ENCODE data around the gene CA7. TPM values are rescaled to one million over a fixed set of nuclear protein-coding genes. Genes with fewer than 3 reads are reported as not detected.

Gene CA7
- total RNA-seq, 2 experiments from 2014 or later = not detected

DNA sequence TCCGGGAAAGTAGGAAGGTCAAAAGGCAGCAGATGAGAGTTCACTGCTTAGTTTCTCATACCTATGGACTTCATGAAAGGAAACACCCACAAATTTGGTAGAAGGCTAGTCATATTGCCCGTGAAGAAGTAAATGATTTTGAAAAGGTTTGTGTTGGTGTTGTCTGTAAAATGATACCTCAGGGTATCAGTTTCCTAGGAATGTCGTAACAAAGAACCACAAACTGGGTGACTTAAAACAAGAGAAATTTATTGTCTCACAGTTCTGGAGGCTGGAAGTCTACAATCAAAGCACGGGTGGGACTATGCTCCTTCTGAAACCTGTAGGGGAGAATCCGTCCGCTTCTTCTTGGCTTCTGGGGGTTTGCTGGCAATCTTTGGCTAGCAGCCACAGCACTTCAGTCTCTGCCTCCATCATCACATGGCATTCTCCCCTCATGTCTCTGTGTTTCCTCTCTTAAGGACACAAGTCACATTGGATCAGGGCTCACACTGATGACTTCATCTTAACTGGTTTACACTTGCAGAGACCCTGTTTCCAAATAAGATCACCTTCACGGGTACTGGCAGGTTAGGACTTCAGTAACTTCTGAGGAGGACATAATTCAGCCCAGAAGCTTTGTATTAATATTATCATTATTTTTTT, 11.4 kb upstream of the CA7 start:
- peaks cover 2% of the 10 kb centered on the region for H3K27me3 Mint-ChIP-seq
- CTCF ChIA-PET = interaction anchor here (2.9 kb wide), 1 partner anchor 40 kb away, joined by 20 read pairs; no protein-coding TSS in a partner anchor
- peaks cover 24% of the 10 kb centered on the region for H3K4me1 Mint-ChIP-seq
- no peak overlapping the region for H3K27ac Mint-ChIP-seq
- peaks cover 6% of the 10 kb centered on the region for H3K36me3 Mint-ChIP-seq (ENCODE audit: low read depth)
- DNase-seq = no peak
- POLR2A ChIA-PET = no interaction called here
- no peaks in the 10 kb centered on the region for H3K9me3 Mint-ChIP-seq
- H3K4me3 Mint-ChIP-seq = no peak overlapping the region

DNA sequence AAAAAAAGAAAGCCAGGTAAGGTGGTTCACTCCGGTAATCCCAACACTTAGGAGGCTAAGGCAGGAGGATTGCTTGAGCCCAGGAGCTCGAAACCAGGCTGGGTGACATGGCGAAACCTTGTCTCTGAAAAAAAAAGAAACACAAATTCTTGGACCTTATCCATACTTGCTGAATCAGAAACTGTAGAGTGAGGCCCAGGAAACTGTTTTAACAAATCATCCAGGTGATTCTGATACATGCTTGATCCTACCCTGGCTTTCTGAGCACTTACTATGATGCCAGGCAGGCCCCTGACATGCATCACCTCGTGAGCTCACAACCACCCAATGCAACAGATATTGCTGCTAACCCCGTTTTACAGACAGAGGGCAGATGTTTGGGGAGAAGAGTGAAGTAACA, 9.5 kb upstream of the CA7 start:
- ChIA-PET POLR2A (interaction anchor here (0.6 kb wide), 1 partner anchor 53 kb away, joined by 11 read pairs; no protein-coding TSS in a partner anchor), CTCF (interaction anchor here (0.8 to 1.9 kb wide), 5 partner anchors 12 to 72 kb away, joined by 3 to 6 read pairs (median 5); no protein-coding TSS in a partner anchor)
- Mint-ChIP-seq H3K27ac (no peak overlapping the region), H3K36me3 (ENCODE audit: low read depth) (no peaks in the 10 kb centered on the region), H3K4me1 (peaks cover 8% of the 10 kb centered on the region), H3K9me3 (no peaks in the 10 kb centered on the region), H3K27me3 (peaks cover 16% of the 10 kb centered on the region), H3K4me3 (no peak overlapping the region)
- DNase-seq = no peak

GRCh38 chr16:66840883-66841282, 3.3 kb upstream of the CA7 start:
- Mint-ChIP-seq H3K27me3 (peaks cover 56% of the 10 kb centered on the region), H3K36me3 (ENCODE audit: low read depth) (peaks cover 2% of the 10 kb centered on the region), H3K9me3 (no peaks in the 10 kb centered on the region), H3K27ac (no peak overlapping the region), H3K4me3 (no peak overlapping the region), H3K4me1 (peaks cover 11% of the 10 kb centered on the region)
- DNase-seq = no peak
- POLR2A ChIA-PET = no interaction called here
- CTCF ChIA-PET = interaction anchor here (5.1 kb wide), 1 partner anchor 10 kb away, joined by 36 read pairs; the partner anchor contains the start of gene NAE1

DNA sequence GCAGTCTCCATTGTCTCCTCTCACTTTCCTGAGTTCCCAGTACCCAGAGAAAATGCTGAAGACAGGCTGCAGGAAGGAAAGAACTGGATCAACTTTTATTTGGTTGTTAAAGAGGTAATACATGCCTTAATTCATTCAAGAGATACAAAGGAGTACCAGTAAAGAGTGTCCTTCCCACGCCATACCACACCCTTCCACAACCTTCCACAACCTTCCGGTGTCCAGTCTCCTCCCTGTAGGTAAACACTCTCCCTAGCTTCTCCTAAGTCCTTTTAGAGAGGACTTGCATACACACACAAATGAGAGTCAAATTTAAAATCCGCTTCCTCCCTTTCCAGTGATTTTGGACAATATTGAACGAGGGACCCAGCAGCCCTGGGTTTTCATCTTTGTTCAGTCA, 2.8 kb upstream of the CA7 start:
- H3K4me1 Mint-ChIP-seq = peaks cover 14% of the 10 kb centered on the region
- H3K4me3 Mint-ChIP-seq = no peak overlapping the region
- H3K27ac Mint-ChIP-seq = no peak overlapping the region
- H3K27me3 Mint-ChIP-seq = peaks cover 60% of the 10 kb centered on the region
- DNase-seq = no peak
- no peaks in the 10 kb centered on the region for H3K9me3 Mint-ChIP-seq
- ChIA-PET CTCF (interaction anchor here (5.1 kb wide), 1 partner anchor 10 kb away, joined by 36 read pairs; the partner anchor contains the start of gene NAE1), POLR2A (no interaction called here)
- H3K36me3 Mint-ChIP-seq (ENCODE audit: low read depth) = peaks cover 2% of the 10 kb centered on the region

GRCh38 chr16:66842765-66843164, 1.4 kb upstream of the CA7 start:
- Mint-ChIP-seq H3K27ac (no peak overlapping the region), H3K4me3 (no peak overlapping the region), H3K4me1 (peaks cover 21% of the 10 kb centered on the region), H3K36me3 (ENCODE audit: low read depth) (peaks cover 2% of the 10 kb centered on the region), H3K9me3 (no peaks in the 10 kb centered on the region), H3K27me3 (peaks cover 64% of the 10 kb centered on the region)
- ChIA-PET CTCF (interaction anchor here (1.2 to 5.1 kb wide), 4 partner anchors 8 to 25 kb away, joined by 3 to 36 read pairs (median 7); partner anchors contain the start of gene NAE1), POLR2A (no interaction called here)
- DNase-seq = no peak

DNA sequence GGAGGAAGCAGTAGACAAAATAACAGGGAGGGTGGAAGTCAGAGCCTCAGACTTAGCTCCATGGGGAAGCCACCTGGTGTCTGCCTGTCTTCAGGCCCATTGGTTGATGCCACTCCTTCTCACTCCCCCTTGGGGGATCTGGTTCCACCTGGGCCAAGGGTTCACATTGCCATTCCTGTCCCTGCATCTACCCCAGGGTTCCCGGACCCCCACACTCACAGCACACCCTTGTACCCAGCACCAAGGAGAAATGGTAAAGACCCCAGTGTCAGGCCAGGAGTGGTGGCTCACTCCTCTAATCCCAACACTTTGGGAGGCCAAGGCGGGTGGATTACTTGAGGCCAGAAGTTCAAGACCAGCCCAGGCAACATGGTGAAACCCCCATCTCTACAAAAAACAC, 1.0 kb upstream of the CA7 start:
- H3K27ac Mint-ChIP-seq = no peak overlapping the region
- ChIA-PET POLR2A (interaction anchor here (0.6 kb wide), 1 partner anchor 54 kb away, joined by 3 read pairs; no protein-coding TSS in a partner anchor), CTCF (interaction anchor here (1.2 to 5.1 kb wide), 4 partner anchors 8 to 25 kb away, joined by 3 to 36 read pairs (median 7); partner anchors contain the start of gene NAE1)
- H3K4me1 Mint-ChIP-seq = peaks cover 26% of the 10 kb centered on the region
- H3K4me3 Mint-ChIP-seq = no peak overlapping the region
- H3K9me3 Mint-ChIP-seq = no peaks in the 10 kb centered on the region
- H3K27me3 Mint-ChIP-seq = peaks cover 63% of the 10 kb centered on the region
- peaks cover 2% of the 10 kb centered on the region for H3K36me3 Mint-ChIP-seq (ENCODE audit: low read depth)
- DNase-seq = no peak

DNA sequence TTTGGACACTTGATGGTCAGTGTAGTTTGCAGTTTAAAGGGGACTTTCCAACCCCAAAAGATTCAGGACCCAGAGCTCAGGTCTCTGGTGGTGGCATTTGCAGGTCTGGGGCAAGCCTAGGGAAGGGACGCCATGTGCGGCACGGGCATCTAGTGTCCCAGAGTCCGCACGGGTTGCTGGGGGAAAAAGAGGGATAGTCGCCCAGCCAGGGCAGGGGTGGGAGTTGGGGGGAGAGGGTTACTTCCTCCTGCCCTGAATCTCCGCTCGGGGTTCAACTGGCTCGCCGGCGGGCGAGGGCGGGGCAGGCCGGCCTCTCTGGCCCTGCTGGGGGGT, 239 bp upstream of the CA7 start:
- no peak for DNase-seq
- peaks cover 56% of the 10 kb centered on the region for H3K27me3 Mint-ChIP-seq
- H3K4me3 Mint-ChIP-seq = peak overlapping the region; percentile 41
- peaks cover 2% of the 10 kb centered on the region for H3K36me3 Mint-ChIP-seq (ENCODE audit: low read depth)
- CTCF ChIA-PET = interaction anchor here (1.2 to 5.1 kb wide), 3 partner anchors 10 to 24 kb away, joined by 4 to 36 read pairs (median 10); partner anchors contain the start of gene NAE1
- H3K27ac Mint-ChIP-seq = no peak overlapping the region
- peaks cover 29% of the 10 kb centered on the region for H3K4me1 Mint-ChIP-seq
- POLR2A ChIA-PET = interaction anchor here (0.6 kb wide), 1 partner anchor 53 kb away, joined by 3 read pairs; no protein-coding TSS in a partner anchor
- no peaks in the 10 kb centered on the region for H3K9me3 Mint-ChIP-seq

- peak overlapping the region; percentile 5 for H3K4me3 Mint-ChIP-seq
Measured at GRCh38 chr16:66845080-66845410, 831 bp downstream of the CA7 start.

GRCh38 chr16:66845791-66846221, 1.6 kb downstream of the CA7 start:
- ChIA-PET POLR2A (no interaction called here), CTCF (interaction anchor here (0.8 to 5.1 kb wide), 5 partner anchors 9 to 27 kb away, joined by 3 to 36 read pairs (median 6); partner anchors contain the start of gene NAE1)
- Mint-ChIP-seq H3K9me3 (no peaks in the 10 kb centered on the region), H3K27me3 (peaks cover 45% of the 10 kb centered on the region), H3K27ac (no peak overlapping the region), H3K4me3 (no peak overlapping the region), H3K4me1 (peaks cover 29% of the 10 kb centered on the region), H3K36me3 (ENCODE audit: low read depth) (peaks cover 2% of the 10 kb centered on the region)
- no peak for DNase-seq

More at GRCh38 chr16:66845080-66845410, 831 bp downstream of the CA7 start:
- CTCF ChIA-PET = interaction anchor here (1.0 to 5.1 kb wide), 4 partner anchors 8 to 28 kb away, joined by 3 to 36 read pairs (median 6); partner anchors contain the start of gene NAE1
- Mint-ChIP-seq H3K36me3 (ENCODE audit: low read depth) (peaks cover 2% of the 10 kb centered on the region), H3K4me1 (peaks cover 29% of the 10 kb centered on the region), H3K27ac (no peak overlapping the region), H3K27me3 (peaks cover 47% of the 10 kb centered on the region), H3K9me3 (no peaks in the 10 kb centered on the region)
- POLR2A ChIA-PET = no interaction called here
- no peak for DNase-seq

DNA sequence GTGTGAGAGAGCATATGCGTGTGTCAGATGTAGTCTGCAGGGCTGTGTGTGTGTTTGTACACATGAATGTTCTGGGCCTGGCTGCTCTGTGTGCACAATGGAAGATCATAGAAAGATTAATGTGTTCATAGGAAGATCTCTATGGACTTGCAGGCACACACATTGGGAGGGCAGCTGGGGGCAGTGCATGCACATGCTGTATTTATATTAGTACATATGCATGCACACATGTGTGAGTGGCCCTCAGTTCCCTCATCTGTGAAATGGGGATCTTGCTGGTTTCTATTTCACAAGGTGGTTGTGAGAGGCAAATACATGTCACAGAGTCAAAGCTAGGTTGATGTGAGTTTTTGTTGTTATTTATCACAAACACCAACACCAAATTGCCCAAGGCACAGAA, 2.1 kb downstream of the CA7 start:
- CTCF ChIA-PET = interaction anchor here (0.8 to 4.8 kb wide), 6 partner anchors 9 to 95 kb away, joined by 3 to 36 read pairs (median 6); partner anchors contain the start of genes DYNC1LI2 and NAE1
- POLR2A ChIA-PET = no interaction called here
- DNase-seq = no peak
- Mint-ChIP-seq H3K9me3 (no peaks in the 10 kb centered on the region), H3K27me3 (peaks cover 42% of the 10 kb centered on the region), H3K4me3 (no peak overlapping the region), H3K36me3 (ENCODE audit: low read depth) (peaks cover 2% of the 10 kb centered on the region), H3K4me1 (peaks cover 29% of the 10 kb centered on the region), H3K27ac (no peak overlapping the region)

GRCh38 chr16:66846831-66847230, 2.6 kb downstream of the CA7 start:
- no peak for DNase-seq
- no peaks in the 10 kb centered on the region for H3K9me3 Mint-ChIP-seq
- H3K27me3 Mint-ChIP-seq = peaks cover 38% of the 10 kb centered on the region
- peaks cover 29% of the 10 kb centered on the region for H3K4me1 Mint-ChIP-seq
- CTCF ChIA-PET = interaction anchor here (0.8 to 4.8 kb wide), 6 partner anchors 10 to 95 kb away, joined by 3 to 36 read pairs (median 5); partner anchors contain the start of genes DYNC1LI2 and NAE1
- peaks cover 2% of the 10 kb centered on the region for H3K36me3 Mint-ChIP-seq (ENCODE audit: low read depth)
- no peak overlapping the region for H3K4me3 Mint-ChIP-seq
- H3K27ac Mint-ChIP-seq = no peak overlapping the region
- POLR2A ChIA-PET = no interaction called here

DNA sequence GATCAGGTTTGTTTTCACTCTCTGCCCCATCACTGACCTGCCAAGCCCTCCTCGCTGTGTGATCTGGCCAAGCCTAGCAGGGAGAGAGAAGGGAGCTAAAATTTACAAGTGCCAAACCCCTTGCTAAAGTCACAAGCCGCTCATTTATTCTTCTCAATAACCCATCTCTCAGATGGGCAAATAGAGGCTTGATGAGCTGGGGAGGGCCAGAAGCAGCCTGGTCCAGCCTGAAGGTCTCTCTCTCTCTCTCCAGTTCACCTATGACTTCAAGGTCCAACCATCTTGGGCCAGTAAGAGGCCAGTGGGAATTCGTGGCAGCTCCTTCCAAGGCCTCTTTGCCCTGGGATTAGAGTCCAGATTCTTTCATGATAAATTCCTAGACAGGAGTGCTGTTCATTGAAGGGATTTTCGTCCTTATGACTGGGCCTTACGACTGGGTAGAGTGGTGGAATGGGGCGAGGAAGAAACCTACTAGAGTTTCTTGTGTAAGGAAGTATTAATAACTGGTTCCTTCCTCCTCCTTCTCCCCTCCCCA, 3.4 kb downstream of the CA7 start:
- peaks cover 29% of the 10 kb centered on the region for H3K4me1 Mint-ChIP-seq
- ChIA-PET CTCF (interaction anchor here (1.0 to 4.8 kb wide), 4 partner anchors 16 to 96 kb away, joined by 3 to 36 read pairs (median 16); partner anchors contain the start of genes DYNC1LI2 and NAE1), POLR2A (no interaction called here)
- no peak for DNase-seq
- peaks cover 2% of the 10 kb centered on the region for H3K36me3 Mint-ChIP-seq (ENCODE audit: low read depth)
- H3K4me3 Mint-ChIP-seq = no peak overlapping the region
- no peak overlapping the region for H3K27ac Mint-ChIP-seq
- peaks cover 35% of the 10 kb centered on the region for H3K27me3 Mint-ChIP-seq
- H3K9me3 Mint-ChIP-seq = no peaks in the 10 kb centered on the region

GRCh38 chr16:66848172-66848571, 4.0 kb downstream of the CA7 start:
- Mint-ChIP-seq H3K27ac (no peak overlapping the region), H3K4me1 (peaks cover 29% of the 10 kb centered on the region), H3K9me3 (no peaks in the 10 kb centered on the region), H3K36me3 (ENCODE audit: low read depth) (peaks cover 2% of the 10 kb centered on the region), H3K27me3 (peaks cover 29% of the 10 kb centered on the region), H3K4me3 (no peak overlapping the region)
- no peak for DNase-seq
- ChIA-PET POLR2A (no interaction called here), CTCF (interaction anchor here (0.9 to 4.8 kb wide), 3 partner anchors 17 to 96 kb away, joined by 3 to 36 read pairs (median 28); partner anchors contain the start of genes DYNC1LI2 and NAE1)

All from activated CD4-positive, alpha-beta T cell treated with anti-CD3 and anti-CD28 coated beads, Interleukin-2, amount 10 ng/mL, durations not matched to agents 7 days and 5 days (primary cell).